Peyer's patch (tissue), 4 donors: Measurements from ENCODE around the gene CELSR1. TPM values are rescaled to one million over a fixed set of nuclear protein-coding genes. Genes with fewer than 3 reads are reported as not detected.

Source experiments
- DNase-seq, 3 donors: peaks; one replicate each; pipeline ENCODE4 v3.0.0-alpha.2; 2017 to 2019
- H3K27ac ChIP-seq, 4 donors: fragments of 200-600 bp; sonication (generic); one replicate each; pipeline ENCODE4 v1.5.1; 2016 to 2019
- H3K27me3 ChIP-seq, 2 donors: fragments of 200-600 bp; sonication (generic); one replicate each; pipeline ENCODE4 v1.5.1; 2019
- H3K36me3 ChIP-seq, 3 donors: fragments of 200-600 bp; sonication (generic); one replicate each; pipeline ENCODE4 v1.5.1; 2016 to 2019
- H3K4me1 ChIP-seq, 4 donors: fragments of 200-600 bp; sonication (generic); one replicate each; pipeline ENCODE4 v1.5.1; 2016 to 2019
- H3K4me3 ChIP-seq, 4 donors: fragments of 200-600 bp; sonication (generic); 1 replicate in 3 of 4; 2 replicates in 1 of 4; pipeline ENCODE4 v1.5.1; 2016 to 2019; ENCODE audit warnings: mild to moderate bottlenecking in 1 of 4
- H3K9me3 ChIP-seq, 4 donors: fragments of 200-600 bp; sonication (generic); one replicate each; pipeline ENCODE4 v1.5.1; 2016 to 2019; ENCODE audit warnings: mild to moderate bottlenecking in 1 of 4
- CTCF ChIP-seq, 6 experiments: fragments of 450-650 bp in 4 of 6; fragments of 200-600 bp in 2 of 6; sonication (generic) in 1 of 6; IDR thresholded peaks; one replicate each; pipeline ENCODE4 v1.5.1; 2017 to 2019; ENCODE audit warnings: antibody characterized with exemption in 6 of 6, mild to moderate bottlenecking in 3 of 6, moderate library complexity in 1 of 6
- POLR2A ChIP-seq, 2 donors: fragments of 450-650 bp; IDR thresholded peaks; one replicate each; pipeline ENCODE4 v1.5.1; 2017; ENCODE audit warnings: antibody characterized with exemption in 2 of 2, mild to moderate bottlenecking in 2 of 2, moderate library complexity in 2 of 2
- total RNA-seq, 4 donors: library from RNA; depleted of rRNA; stranded (reverse); fragments of >200 nt; gene quantifications; one replicate each; pipeline ENCODE4 v1.1.0, GENCODE V29; 2016

The CELSR1 gene
- total RNA-seq, 4 donors from 2014 or later: 1.1 to 22.3 (median 1.5) TPM

- Histone ChIP-seq H3K36me3 (no peaks in the 10 kb centered on the region), H3K9me3 (no peaks in the 10 kb centered on the region), H3K27me3 (no peaks in the 10 kb centered on the region), H3K27ac (peak overlapping the region; percentile 42 to 88 (median 69)), H3K4me1 (peaks cover 0 to 14% (median 7%) of the 10 kb centered on the region in 4 donors), H3K4me3 (peak overlapping the region in 3 of 4 donors; percentile 1 to 37 (median 18))
- peak; percentile 81 to 97 (median 91) for TF ChIP-seq CTCF (IDR thresholded peaks at IDR 0.05)
- TF ChIP-seq POLR2A (IDR thresholded peaks at IDR 0.05): peak in 1 of 2 donors; percentile 17
- peak; percentile 81 to 95 (median 95) for DNase-seq
These were observed 26.1 kb upstream of the CELSR1 start for GRCh38 chr22:46563381-46564083.

GRCh38 chr22:46561435-46561905 is 24.1 kb upstream of the CELSR1 start:
- TF ChIP-seq CTCF (IDR thresholded peaks at IDR 0.05) (no peak), POLR2A (IDR thresholded peaks at IDR 0.05) (no peak)
- H3K9me3 ChIP-seq: no peaks in the 10 kb centered on the region
- H3K4me1 ChIP-seq: peaks cover 0 to 14% (median 7%) of the 10 kb centered on the region in 4 donors
- no peak overlapping the region for H3K27ac ChIP-seq
- no peak overlapping the region for H3K4me3 ChIP-seq
- no peaks in the 10 kb centered on the region for H3K36me3 ChIP-seq
- no peaks in the 10 kb centered on the region for H3K27me3 ChIP-seq
- peak in 1 of 3 donors; percentile 25 for DNase-seq

- peak in 1 of 3 donors; percentile 41 for DNase-seq
These were observed 23.4 kb upstream of the CELSR1 start for GRCh38 chr22:46560696-46561295.

GRCh38 chr22:46557736-46558480 is 20.5 kb upstream of the CELSR1 start:
- Histone ChIP-seq H3K27me3 (no peaks in the 10 kb centered on the region), H3K4me3 (no peak overlapping the region), H3K36me3 (no peaks in the 10 kb centered on the region), H3K4me1 (no peaks in the 10 kb centered on the region), H3K9me3 (no peaks in the 10 kb centered on the region), H3K27ac (no peak overlapping the region)
- DNase-seq: peak in 1 of 3 donors; percentile 37
- TF ChIP-seq CTCF (IDR thresholded peaks at IDR 0.05) (no peak), POLR2A (IDR thresholded peaks at IDR 0.05) (no peak)

More at GRCh38 chr22:46560696-46561295, 23.4 kb upstream of the CELSR1 start:
- Histone ChIP-seq H3K4me1 (peaks cover 0 to 14% (median 7%) of the 10 kb centered on the region in 4 donors), H3K27me3 (no peaks in the 10 kb centered on the region), H3K36me3 (no peaks in the 10 kb centered on the region), H3K4me3 (no peak overlapping the region), H3K27ac (no peak overlapping the region), H3K9me3 (no peaks in the 10 kb centered on the region)
- TF ChIP-seq CTCF (IDR thresholded peaks at IDR 0.05) (no peak), POLR2A (IDR thresholded peaks at IDR 0.05) (no peak)

- Histone ChIP-seq H3K4me3 (no peak overlapping the region), H3K4me1 (no peaks in the 10 kb centered on the region), H3K9me3 (no peaks in the 10 kb centered on the region), H3K27ac (no peak overlapping the region), H3K27me3 (no peaks in the 10 kb centered on the region), H3K36me3 (no peaks in the 10 kb centered on the region)
- DNase-seq: no peak
- no peak for TF ChIP-seq POLR2A (IDR thresholded peaks at IDR 0.05)
- no peak for TF ChIP-seq CTCF (IDR thresholded peaks at IDR 0.05)
These were observed 19.4 kb upstream of the CELSR1 start for GRCh38 chr22:46556775-46557174.
